Measurements from ENCODE around the gene MAGEL2.

- no peak for TF ChIP-seq CTCF (conservative IDR thresholded peaks at IDR 0.05)
- no peak for TF ChIP-seq ZFX (IDR thresholded peaks at IDR 0.05)
Observed at GRCh38 chr15:23647421-23648370, at the start of gene MAGEL2.

All from C4-2B (cell line).